CD4-positive, alpha-beta T cell treated with Interleukin-15 for 4 hours (primary cell): Measurements from ENCODE around the gene VAMP4.
"Not testable (repeated sequence)": the region's sequence is repeated elsewhere in the genome, so short reads cannot be mapped to it uniquely, and the experiment has no call there.

Experiments used
- DNase-seq: peaks from one replicate; pipeline ENCODE4 v3.0.0-alpha.2; 2020; ENCODE audit warnings: low spot score

The VAMP4 gene

GRCh38 chr1:171699531-171699930 is 42.3 kb downstream of the VAMP4 start:
- no peak for DNase-seq

GRCh38 chr1:171695772-171696171 is 46.1 kb downstream of the VAMP4 start:
- not testable (repeated sequence) for DNase-seq

GRCh38 chr1:171693541-171693940 is 48.3 kb downstream of the VAMP4 start:
- not testable (repeated sequence) for DNase-seq

- DNase-seq, result no peak
Observed at GRCh38 chr1:171683870-171684269, 58.0 kb downstream of the VAMP4 start.

GRCh38 chr1:171680339-171680738 is 61.5 kb downstream of the VAMP4 start:
- no peak for DNase-seq

GRCh38 chr1:171676823-171677222 is 65.0 kb downstream of the VAMP4 start:
- DNase-seq, result no peak

GRCh38 chr1:171674431-171675405 is 67.1 kb downstream of the VAMP4 start:
- DNase-seq, result no peak

- DNase-seq, result no peak
Observed at GRCh38 chr1:171670739-171671138, 71.1 kb downstream of the VAMP4 start.

GRCh38 chr1:171668372-171668771 is 73.5 kb downstream of the VAMP4 start:
- DNase-seq, result no peak

- no peak for DNase-seq
Observed at GRCh38 chr1:171666114-171666769, 75.6 kb downstream of the VAMP4 start.

GRCh38 chr1:171664976-171665375 is 76.9 kb downstream of the VAMP4 start:
- no peak for DNase-seq

GRCh38 chr1:171663854-171664575 is 77.8 kb downstream of the VAMP4 start:
- DNase-seq, result no peak

- no peak for DNase-seq
Observed at GRCh38 chr1:171663036-171663853, 78.6 kb downstream of the VAMP4 start.

GRCh38 chr1:171661076-171661650 is 80.7 kb downstream of the VAMP4 start:
- DNase-seq, result no peak

- not testable (repeated sequence) for DNase-seq
Observed at GRCh38 chr1:171656206-171656605, 85.7 kb downstream of the VAMP4 start.

- DNase-seq, result no peak
Observed at GRCh38 chr1:171655746-171656116, 86.1 kb downstream of the VAMP4 start.

GRCh38 chr1:171654942-171655745 is 86.7 kb downstream of the VAMP4 start:
- DNase-seq, result peak; percentile 58

GRCh38 chr1:171654201-171654941 is 87.5 kb downstream of the VAMP4 start:
- no peak for DNase-seq

- DNase-seq, result no peak
Observed at GRCh38 chr1:171653796-171654195, 88.1 kb downstream of the VAMP4 start.
